ENCODE results near the gene MYO5B.

- TF ChIP-seq CTCF (IDR thresholded peaks at IDR 0.05): no peak
- no peak for TF ChIP-seq POLR2A (IDR thresholded peaks at IDR 0.05; ENCODE audit: low read depth)
Measured at GRCh38 chr18:49827996-49828395, 367.0 kb downstream of the MYO5B start.

All from esophagus muscularis mucosa (tissue), 3 donors.